GM12878 (cell line): Measurements from ENCODE around the gene COL23A1. TPM values are rescaled to one million over a fixed set of nuclear protein-coding genes. Genes with fewer than 3 reads are reported as not detected.

ENCODE experiments used
- ATAC-seq: fragments of 200-7000 bp; cut with Tn5 transposase; 3 replicates; pipeline ENCODE4 v1.9.1; 2020; ENCODE audit warnings: mild to moderate bottlenecking, moderate library complexity
- BruUV-seq: library from RNA; stranded (reverse); fragments of 400-500 nt; replicated peaks from 2 replicates; lab custom pipeline; 2021; lab: Mats Ljungman, UMichigan
- CTCF ChIA-PET: fragments of 300-600 bp; sonication (Branson Sonifier 250); formaldehyde crosslinking; extraction: SDS; loops from one replicate; lab custom pipeline; 2021; ENCODE audit warnings: inconsistent platforms; lab: Yijun Ruan, JAX
- POLR2A ChIA-PET: fragments of 350-600 bp; formaldehyde crosslinking; extraction: SDS; loops from one replicate; lab custom pipeline; 2021; ENCODE audit warnings: inconsistent platforms; lab: Charles Lee
- RAD21 ChIA-PET: fragments of 300-600 bp; sonication (Branson Sonifier 250); formaldehyde crosslinking; loops from one replicate; lab custom pipeline; 2023; ENCODE audit warnings: antibody characterized with exemption; ENCODE audit not compliant: unreplicated experiment; lab: Charles Lee
- SMC1A ChIA-PET: fragments of 300-600 bp; sonication (Branson Sonifier 250); formaldehyde crosslinking; loops from one replicate; lab custom pipeline; 2023; ENCODE audit not compliant: unreplicated experiment, uncharacterized antibody; lab: Charles Lee
- DNase-seq: peaks from one replicate; pipeline ENCODE4 v3.0.0-alpha.2; 2011; ENCODE audit warnings: low read depth, low spot score
- FAIRE-seq: peaks from 3 replicates; lab custom pipeline; 2011; peaks lifted over from hg19 to GRCh38; lab: Jason Lieb, UNC
- H2AFZ ChIP-seq: 2 replicates; pipeline ENCODE4 v1.6.0; 2011; ENCODE audit warnings: low read depth, low read length, control low read depth; ENCODE audit not compliant: control insufficient read depth
- H3K27ac ChIP-seq: 2 replicates; pipeline ENCODE4 v1.5.1; 2011; ENCODE audit warnings: control low read depth; ENCODE audit not compliant: control insufficient read depth, insufficient read depth
- H3K27me3 ChIP-seq, 2 experiments: replicated peaks in 1 of 2; 2 replicates each; pipeline versions ENCODE4 v1.6.0 to v1.6.1; 2011; ENCODE audit warnings: low read length in 1 of 2; ENCODE audit not compliant: control insufficient read depth in 2 of 2, insufficient read depth in 2 of 2
- H3K36me3 ChIP-seq, 2 experiments: 2 replicates each; pipeline ENCODE4 v1.5.1; 2011; ENCODE audit warnings: low read length in 1 of 2; ENCODE audit not compliant: control insufficient read depth in 2 of 2, insufficient read depth in 2 of 2
- H3K4me1 ChIP-seq: 2 replicates; pipeline ENCODE4 v1.6.1; 2011; ENCODE audit warnings: mild to moderate bottlenecking, low read length, moderate library complexity, mixed read lengths; ENCODE audit not compliant: control insufficient read depth, insufficient read depth
- H3K4me2 ChIP-seq: 2 replicates; pipeline ENCODE4 v1.6.0; 2011; ENCODE audit warnings: control low read depth; ENCODE audit not compliant: control insufficient read depth, insufficient read depth
- H3K4me3 ChIP-seq: fragments of 200-600 bp; sonication (generic); 2 replicates; pipeline ENCODE4 v1.5.1; 2016
- H3K79me2 ChIP-seq: 2 replicates; pipeline ENCODE4 v1.6.0; 2011; ENCODE audit warnings: low read length; ENCODE audit not compliant: control insufficient read depth, insufficient read depth
- H3K9ac ChIP-seq: 2 replicates; pipeline ENCODE4 v1.8.0; 2011; ENCODE audit warnings: low read length, control low read depth, mixed read lengths; ENCODE audit not compliant: control insufficient read depth, insufficient read depth
- H3K9me3 ChIP-seq: replicated peaks from 3 replicates; pipeline ENCODE4 v1.5.1; 2011; ENCODE audit warnings: mild to moderate bottlenecking, low read length; ENCODE audit not compliant: control insufficient read depth, insufficient read depth
- H4K20me1 ChIP-seq: 2 replicates; pipeline ENCODE4 v1.6.0; 2011; ENCODE audit not compliant: control insufficient read depth, insufficient read depth
- BACH1 ChIP-seq: fragments of 450-650 bp; IDR thresholded peaks from 2 replicates; pipeline ENCODE4 v1.6.1; 2017; ENCODE audit warnings: mild to moderate bottlenecking, borderline replicate concordance
- BHLHE40 ChIP-seq, 2 experiments: fragments of 450-650 bp in 1 of 2; IDR thresholded peaks; 2 replicates each; pipeline ENCODE4 v1.6.1; 2011 to 2017; ENCODE audit warnings: low read depth in 2 of 2, borderline replicate concordance in 1 of 2, improper control_type of control experiment in 1 of 2, low read length in 1 of 2, mild to moderate bottlenecking in 1 of 2
- CBX3 ChIP-seq: fragments of 200-600 bp; sonication (generic); IDR thresholded peaks from 2 replicates; pipeline ENCODE4 v1.6.1; 2016; ENCODE audit warnings: low read depth, borderline replicate concordance
- FOXK2 ChIP-seq: fragments of 450-650 bp; IDR thresholded peaks from 2 replicates; pipeline ENCODE4 v1.6.1; 2017; ENCODE audit warnings: mild to moderate bottlenecking, moderate library complexity
- HDGF ChIP-seq: fragments of 450-650 bp; IDR thresholded peaks from 2 replicates; pipeline ENCODE4 v1.6.1; 2016; ENCODE audit warnings: antibody characterized with exemption
- KAT2A ChIP-seq: conservative IDR thresholded peaks from 2 replicates; pipeline ENCODE4 v1.6.1; 2011; ENCODE audit warnings: low read depth, low read length; ENCODE audit not compliant: control insufficient read depth
- KLF5 ChIP-seq: fragments of 450-650 bp; IDR thresholded peaks from 2 replicates; pipeline ENCODE4 v1.6.1; 2014; ENCODE audit warnings: mild to moderate bottlenecking; ENCODE audit not compliant: partially characterized antibody
- MEF2A ChIP-seq: IDR thresholded peaks from 2 replicates; pipeline ENCODE4 v1.6.1; 2011; ENCODE audit warnings: low read depth, mild to moderate bottlenecking, low read length, moderate library complexity; ENCODE audit not compliant: insufficient read depth
- MTA3 ChIP-seq: IDR thresholded peaks from 2 replicates; pipeline ENCODE4 v1.6.1; 2012; ENCODE audit warnings: low read length, inconsistent platforms, borderline replicate concordance
- RFX5 ChIP-seq: IDR thresholded peaks from 2 replicates; pipeline ENCODE4 v1.6.1; 2011; ENCODE audit warnings: low read depth, low read length, improper control_type of control experiment
- STAT1 ChIP-seq: fragments of 450-650 bp; conservative IDR thresholded peaks from 2 replicates; pipeline ENCODE4 v1.6.1; 2014; ENCODE audit warnings: antibody characterized with exemption, mild to moderate bottlenecking
- TBL1XR1 ChIP-seq: IDR thresholded peaks from 2 replicates; pipeline ENCODE4 v1.6.1; 2012; ENCODE audit warnings: low read depth, low read length, improper control_type of control experiment
- WGBS: methylation state at CpG from one replicate; pipeline ENCODE4 v1.1.6; 2016; ENCODE audit warnings: low lambda C conversion rate; ENCODE audit not compliant: insufficient replicate concordance, insufficient coverage; ENCODE audit errors: missing lambda C conversion rate; 5-methylcytosine and 5-hydroxymethylcytosine counted together
- in situ Hi-C: fragments of 300-500 bp; cut with MboI; formaldehyde crosslinking; loops from 9 replicates; pipeline ENCODE4 v1.14.3; 2018; ENCODE audit warnings: mixed read lengths
- intact Hi-C: fragments of 100-400 bp; cut with micrococcal nuclease; formaldehyde crosslinking; loops from one replicate; pipeline ENCODE4 v1.14.2; 2022; ENCODE audit not compliant: unreplicated experiment
- polyA plus RNA-seq, 11 experiments: library from polyadenylated mRNA; depleted of rRNA in 4 of 11; unstranded in 6 of 11; stranded (reverse) in 5 of 11; fragments of >200 nt; fragmentation: Nextera tagmentation in 4 of 11; fragmentation: Illumina TruSeq in 1 of 11; extraction: Ambion mirVana in 4 of 11; extraction: Trizol in 1 of 11; gene quantifications; 1 replicate in 1 of 11; 2 replicates in 10 of 11; pipeline versions ENCODE4 v1.2.1 to v1.2.3, GENCODE V29; 2011 to 2016; ENCODE audit warnings: inconsistent platforms in 2 of 11, missing spikeins in 2 of 11, low read depth in 1 of 11
- total RNA-seq, 4 experiments: library from RNA; depleted of rRNA in 3 of 4; stranded (reverse); fragments of >200 nt in 3 of 4; fragmentation: Illumina TruSeq in 1 of 4; extraction: Trizol in 1 of 4; gene quantifications; 2 replicates each; pipeline versions ENCODE4 v1.2.1 to v1.2.3, GENCODE V29; 2013 to 2021
- TF ChIP-seq, protein P1 (sequence below): fragments of 450-650 bp; IDR thresholded peaks from 2 replicates; pipeline ENCODE4 v1.6.1; 2016; ENCODE audit warnings: mild to moderate bottlenecking, moderate library complexity, borderline replicate concordance
- TF ChIP-seq, protein P2 (sequence below): fragments of 450-650 bp; formaldehyde crosslinking; IDR thresholded peaks from 2 replicates; pipeline ENCODE4 v1.4.0; 2022; ENCODE audit warnings: mild to moderate bottlenecking, moderate library complexity
- TF ChIP-seq, protein P3 (sequence below): IDR thresholded peaks from 2 replicates; pipeline ENCODE4 v1.6.1; 2011; ENCODE audit warnings: low read depth, mild to moderate bottlenecking, low read length, moderate library complexity, borderline replicate concordance; ENCODE audit errors: extremely low read depth

The COL23A1 gene
- total and polyA plus RNA-seq, 10 of the 15 experiments (the other 5 are each of a cell fraction or from before 2014, with no cell fraction given) = 0.03 to 0.83 (median 0.09) TPM; not detected in 5

DNA sequence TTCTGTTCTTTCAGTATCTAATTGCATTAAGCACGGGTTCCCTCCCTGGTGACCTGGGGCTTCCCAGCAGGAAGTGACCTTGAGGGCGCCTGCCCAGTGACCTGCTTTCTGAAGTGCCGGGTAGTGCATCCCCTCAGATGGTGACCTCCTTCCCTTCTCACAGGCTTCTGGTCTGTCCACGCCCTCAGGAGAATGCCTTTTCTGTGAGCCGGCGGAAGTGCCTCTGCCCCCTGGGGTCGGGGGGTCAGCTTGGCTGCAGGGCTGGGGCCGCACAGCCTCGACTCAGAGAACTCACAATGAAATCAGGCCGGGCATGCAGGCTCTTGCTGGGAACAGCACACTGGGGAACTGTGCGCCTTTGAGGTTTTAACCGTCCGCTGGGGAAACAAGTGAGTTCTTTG lies 233.1 kb downstream of the COL23A1 start (continued):
- TF ChIP-seq, protein P1, sequence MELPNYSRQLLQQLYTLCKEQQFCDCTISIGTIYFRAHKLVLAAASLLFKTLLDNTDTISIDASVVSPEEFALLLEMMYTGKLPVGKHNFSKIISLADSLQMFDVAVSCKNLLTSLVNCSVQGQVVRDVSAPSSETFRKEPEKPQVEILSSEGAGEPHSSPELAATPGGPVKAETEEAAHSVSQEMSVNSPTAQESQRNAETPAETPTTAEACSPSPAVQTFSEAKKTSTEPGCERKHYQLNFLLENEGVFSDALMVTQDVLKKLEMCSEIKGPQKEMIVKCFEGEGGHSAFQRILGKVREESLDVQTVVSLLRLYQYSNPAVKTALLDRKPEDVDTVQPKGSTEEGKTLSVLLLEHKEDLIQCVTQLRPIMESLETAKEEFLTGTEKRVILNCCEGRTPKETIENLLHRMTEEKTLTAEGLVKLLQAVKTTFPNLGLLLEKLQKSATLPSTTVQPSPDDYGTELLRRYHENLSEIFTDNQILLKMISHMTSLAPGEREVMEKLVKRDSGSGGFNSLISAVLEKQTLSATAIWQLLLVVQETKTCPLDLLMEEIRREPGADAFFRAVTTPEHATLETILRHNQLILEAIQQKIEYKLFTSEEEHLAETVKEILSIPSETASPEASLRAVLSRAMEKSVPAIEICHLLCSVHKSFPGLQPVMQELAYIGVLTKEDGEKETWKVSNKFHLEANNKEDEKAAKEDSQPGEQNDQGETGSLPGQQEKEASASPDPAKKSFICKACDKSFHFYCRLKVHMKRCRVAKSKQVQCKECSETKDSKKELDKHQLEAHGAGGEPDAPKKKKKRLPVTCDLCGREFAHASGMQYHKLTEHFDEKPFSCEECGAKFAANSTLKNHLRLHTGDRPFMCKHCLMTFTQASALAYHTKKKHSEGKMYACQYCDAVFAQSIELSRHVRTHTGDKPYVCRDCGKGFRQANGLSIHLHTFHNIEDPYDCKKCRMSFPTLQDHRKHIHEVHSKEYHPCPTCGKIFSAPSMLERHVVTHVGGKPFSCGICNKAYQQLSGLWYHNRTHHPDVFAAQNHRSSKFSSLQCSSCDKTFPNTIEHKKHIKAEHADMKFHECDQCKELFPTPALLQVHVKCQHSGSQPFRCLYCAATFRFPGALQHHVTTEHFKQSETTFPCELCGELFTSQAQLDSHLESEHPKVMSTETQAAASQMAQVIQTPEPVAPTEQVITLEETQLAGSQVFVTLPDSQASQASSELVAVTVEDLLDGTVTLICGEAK = no peak
- no peak for TF ChIP-seq KLF5
- TF ChIP-seq, all 136 proteins: peak for 0

DNA sequence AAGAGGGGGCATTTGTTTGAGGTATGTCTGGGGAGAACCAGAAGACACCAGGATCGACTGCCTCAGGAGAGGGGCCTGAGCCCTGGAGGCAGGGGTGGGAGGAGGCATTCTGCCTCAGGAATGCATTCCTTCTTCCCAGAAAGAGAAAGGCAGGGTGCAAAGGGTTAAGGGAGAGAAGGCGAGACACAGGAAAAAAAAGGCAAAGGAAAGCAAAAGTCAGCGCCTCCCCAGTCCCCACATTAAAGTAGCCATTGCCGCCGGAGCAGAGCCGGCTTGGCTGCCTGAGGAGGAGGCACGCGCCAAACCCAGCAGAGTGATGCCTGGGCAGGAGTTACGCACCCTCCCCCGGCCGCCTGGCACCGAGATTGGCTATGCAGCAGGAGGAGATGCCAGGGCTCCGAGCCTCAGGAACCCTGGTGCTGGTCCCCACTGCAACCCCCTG lies 233.7 kb downstream of the COL23A1 start:
- FAIRE-seq = no peak
- no peak for DNase-seq
- SMC1A ChIA-PET = no interaction called here
- no peak for TF ChIP-seq RFX5
- TF ChIP-seq MTA3 = no peak
- TF ChIP-seq BHLHE40 (IDR thresholded peaks at IDR 0.05; ENCODE audit: borderline replicate concordance in 1 of 2, low read depth in 2 of 2, low read length in 1 of 2) = no peak
- no peak for TF ChIP-seq STAT1
- TF ChIP-seq KAT2A = no peak
- TF ChIP-seq, protein P2, sequence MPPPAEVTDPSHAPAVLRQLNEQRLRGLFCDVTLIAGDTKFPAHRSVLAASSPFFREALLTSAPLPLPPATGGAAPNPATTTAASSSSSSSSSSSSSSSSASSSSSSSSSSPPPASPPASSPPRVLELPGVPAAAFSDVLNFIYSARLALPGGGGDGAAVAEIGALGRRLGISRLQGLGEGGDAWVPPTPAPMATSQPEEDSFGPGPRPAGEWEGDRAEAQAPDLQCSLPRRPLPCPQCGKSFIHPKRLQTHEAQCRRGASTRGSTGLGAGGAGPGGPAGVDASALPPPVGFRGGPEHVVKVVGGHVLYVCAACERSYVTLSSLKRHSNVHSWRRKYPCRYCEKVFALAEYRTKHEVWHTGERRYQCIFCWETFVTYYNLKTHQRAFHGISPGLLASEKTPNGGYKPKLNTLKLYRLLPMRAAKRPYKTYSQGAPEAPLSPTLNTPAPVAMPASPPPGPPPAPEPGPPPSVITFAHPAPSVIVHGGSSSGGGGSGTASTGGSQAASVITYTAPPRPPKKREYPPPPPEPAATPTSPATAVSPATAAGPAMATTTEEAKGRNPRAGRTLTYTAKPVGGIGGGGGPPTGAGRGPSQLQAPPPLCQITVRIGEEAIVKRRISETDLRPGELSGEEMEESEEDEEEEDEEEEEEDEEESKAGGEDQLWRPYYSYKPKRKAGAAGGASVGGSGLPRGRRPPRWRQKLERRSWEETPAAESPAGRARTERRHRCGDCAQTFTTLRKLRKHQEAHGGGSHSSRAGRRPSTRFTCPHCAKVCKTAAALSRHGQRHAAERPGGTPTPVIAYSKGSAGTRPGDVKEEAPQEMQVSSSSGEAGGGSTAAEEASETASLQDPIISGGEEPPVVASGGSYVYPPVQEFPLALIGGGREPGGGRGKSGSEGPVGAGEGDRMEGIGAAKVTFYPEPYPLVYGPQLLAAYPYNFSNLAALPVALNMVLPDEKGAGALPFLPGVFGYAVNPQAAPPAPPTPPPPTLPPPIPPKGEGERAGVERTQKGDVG (CRISPR knock-in tag) = no peak
- TF ChIP-seq TBL1XR1 = no peak
- TF ChIP-seq CBX3 = no peak
- TF ChIP-seq, protein P3, sequence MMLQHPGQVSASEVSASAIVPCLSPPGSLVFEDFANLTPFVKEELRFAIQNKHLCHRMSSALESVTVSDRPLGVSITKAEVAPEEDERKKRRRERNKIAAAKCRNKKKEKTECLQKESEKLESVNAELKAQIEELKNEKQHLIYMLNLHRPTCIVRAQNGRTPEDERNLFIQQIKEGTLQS = no peak
- TF ChIP-seq FOXK2 = no peak
- TF ChIP-seq HDGF = no peak
- TF ChIP-seq BACH1 = no peak
- no peak for TF ChIP-seq MEF2A

More for the DNA sequence above, 233.7 kb downstream of the COL23A1 start:
- Histone ChIP-seq H3K36me3 (no peaks in the 10 kb centered on the region), H3K27me3 (no peaks in the 10 kb centered on the region), H3K9me3 (no peaks in the 10 kb centered on the region), H2AFZ (no peak overlapping the region), H3K4me1 (no peaks in the 10 kb centered on the region), H4K20me1 (no peaks in the 10 kb centered on the region), H3K4me2 (no peak overlapping the region; the same call in 1 of the 2 replicates), H3K9ac (no peak overlapping the region), H3K27ac (no peak overlapping the region), H3K4me3 (no peak overlapping the region), H3K79me2 (no peaks in the 10 kb centered on the region)
- WGBS = 2% methylated on average over 13 of the region's 13 CpGs
- intact Hi-C loops = no loop called here
- ATAC-seq = no peak
- in situ Hi-C loops = no loop called here
- ChIA-PET POLR2A (no interaction called here), RAD21 (no interaction called here), CTCF (no interaction called here)
- BruUV-seq = no TSS peak
